HepG2 (cell line): ENCODE results near the gene VAMP4. TPM values are rescaled to one million over a fixed set of nuclear protein-coding genes. Genes with fewer than 3 reads are reported as not detected.

ENCODE experiments used
- ATAC-seq: fragments of 200-7000 bp; cut with Tn5 transposase; 3 replicates; pipeline ENCODE4 v1.9.1; 2020; ENCODE audit warnings: mild to moderate bottlenecking, moderate library complexity
- BruUV-seq: library from RNA; stranded (reverse); fragments of 400-500 nt; replicated peaks from 2 replicates; lab custom pipeline; 2021; lab: Mats Ljungman, UMichigan
- CTCF ChIA-PET: fragments of 300-600 bp; formaldehyde crosslinking; extraction: SDS; loops from one replicate; lab custom pipeline; 2021; ENCODE audit warnings: low total read pairs, inconsistent platforms, low intra/inter-chr PET ratio; lab: Yijun Ruan, JAX
- POLR2A ChIA-PET: fragments of 350-600 bp; sonication (Branson Sonifier 250); formaldehyde crosslinking; loops from one replicate; lab custom pipeline; 2020; ENCODE audit warnings: antibody characterized with exemption, inconsistent platforms; lab: Yijun Ruan, JAX
- DNase-seq: peaks from one replicate; pipeline ENCODE4 v3.0.0-alpha.2; 2015; ENCODE audit warnings: low spot score
- FAIRE-seq: peaks from 3 replicates; lab custom pipeline; 2011; peaks lifted over from hg19 to GRCh38; lab: Jason Lieb, UNC
- H2AFZ ChIP-seq: one replicate; pipeline ENCODE4 v1.6.1; 2011; ENCODE audit warnings: low read length, inconsistent platforms
- H3K27ac ChIP-seq: fragments of 300-600 bp; 3 replicates; pipeline ENCODE4 v1.8.0; 2011; ENCODE audit warnings: mixed run types, mild to moderate bottlenecking, mixed read lengths, low read length, inconsistent platforms; ENCODE audit not compliant: insufficient read depth; ENCODE audit errors: extremely low read length
- H3K27me3 ChIP-seq, 2 experiments: fragments of 200-600 bp in 1 of 2; 2 replicates in 1 of 2; 3 replicates in 1 of 2; pipeline versions ENCODE4 v1.6.0 to v1.8.0; 2011; ENCODE audit warnings: low read length in 2 of 2, mild to moderate bottlenecking in 2 of 2, moderate library complexity in 2 of 2, inconsistent platforms in 1 of 2; ENCODE audit not compliant: insufficient read depth in 2 of 2, control insufficient read depth in 1 of 2
- H3K36me3 ChIP-seq, 2 experiments: fragments of 200-600 bp in 1 of 2; replicated peaks in 1 of 2; 2 replicates in 1 of 2; 3 replicates in 1 of 2; pipeline versions ENCODE4 v1.5.1 to v1.8.0; 2011; ENCODE audit warnings: low read length in 2 of 2, inconsistent platforms in 1 of 2; ENCODE audit not compliant: insufficient read depth in 2 of 2, control insufficient read depth in 1 of 2
- H3K4me1 ChIP-seq: 2 replicates; pipeline ENCODE4 v1.5.1; 2012; ENCODE audit warnings: low read length, inconsistent platforms; ENCODE audit not compliant: insufficient read depth
- H3K4me2 ChIP-seq: 2 replicates; pipeline ENCODE4 v1.6.0; 2011; ENCODE audit warnings: low read depth, low read length, inconsistent platforms
- H3K4me3 ChIP-seq, 3 experiments: fragments of 200-600 bp in 1 of 3; sonication (generic), shearing (Covaris generic) in 1 of 3; replicated peaks in 1 of 3; 2 replicates each; pipeline ENCODE4 v1.5.1; 2011 to 2016; ENCODE audit warnings: low read length in 3 of 3, inconsistent platforms in 2 of 3, low read depth in 2 of 3, mild to moderate bottlenecking in 2 of 3, control low read depth in 1 of 3, mixed read lengths in 1 of 3; ENCODE audit not compliant: insufficient read depth in 1 of 3
- H3K79me2 ChIP-seq: one replicate; pipeline ENCODE4 v1.6.1; 2011; ENCODE audit warnings: low read length, inconsistent platforms; ENCODE audit not compliant: insufficient read depth
- H3K9ac ChIP-seq: 2 replicates; pipeline ENCODE4 v1.6.0; 2011; ENCODE audit warnings: mild to moderate bottlenecking, low read depth, low read length, inconsistent platforms; ENCODE audit not compliant: insufficient read depth
- H3K9me3 ChIP-seq: 2 replicates; pipeline ENCODE4 v1.5.1; 2012; ENCODE audit warnings: mild to moderate bottlenecking, low read length
- H4K20me1 ChIP-seq: 2 replicates; pipeline ENCODE4 v1.6.0; 2011; ENCODE audit warnings: inconsistent platforms, mild to moderate bottlenecking, low read length, moderate library complexity; ENCODE audit not compliant: insufficient read depth
- ASH2L ChIP-seq: fragments of 300-600, 200-600 bp; sonication (generic); IDR thresholded peaks from 2 replicates; pipeline ENCODE4 v1.7.0; 2017; ENCODE audit warnings: low read depth, mild to moderate bottlenecking, moderate library complexity, mixed read lengths, low read length; ENCODE audit not compliant: insufficient read length
- BRD4 ChIP-seq: sonication (generic); formaldehyde crosslinking; IDR thresholded peaks from 2 replicates; pipeline ENCODE4 v1.4.0; 2020; ENCODE audit warnings: missing genetic modification reagents
- CHCHD3 ChIP-seq: sonication (generic); formaldehyde crosslinking; IDR thresholded peaks from 2 replicates; pipeline ENCODE4 v1.8.0; 2022; ENCODE audit warnings: mild to moderate bottlenecking, missing genetic modification reagents, moderate library complexity
- GTF3A ChIP-seq: sonication (generic); formaldehyde crosslinking; conservative IDR thresholded peaks from 2 replicates; pipeline ENCODE4 v1.4.0; 2020; ENCODE audit warnings: mild to moderate bottlenecking, missing genetic modification reagents
- HES4 ChIP-seq: sonication (generic); formaldehyde crosslinking; IDR thresholded peaks from 2 replicates; pipeline ENCODE4 v1.9.0; 2021; ENCODE audit warnings: mild to moderate bottlenecking, missing genetic modification reagents, borderline replicate concordance
- HNF1A ChIP-seq, 2 experiments: sonication (generic) in 1 of 2; formaldehyde crosslinking in 1 of 2; IDR thresholded peaks; 2 replicates each; pipeline versions ENCODE4 v1.4.0 to v1.6.1; 2016 to 2020; ENCODE audit warnings: borderline replicate concordance in 1 of 2, low read depth in 1 of 2, mild to moderate bottlenecking in 1 of 2, missing genetic modification reagents in 1 of 2
- MXI1 ChIP-seq: IDR thresholded peaks from 3 replicates; pipeline ENCODE4 v1.6.1; 2012; ENCODE audit warnings: low read depth, low read length, inconsistent platforms, borderline replicate concordance
- PITX1 ChIP-seq: sonication (generic); formaldehyde crosslinking; IDR thresholded peaks from 2 replicates; pipeline ENCODE4 v1.5.1; 2020; ENCODE audit warnings: mild to moderate bottlenecking, missing genetic modification reagents
- SAP130 ChIP-seq: IDR thresholded peaks from 2 replicates; pipeline ENCODE4 v1.6.1; 2016; ENCODE audit warnings: low read depth
- ZNF160 ChIP-seq: sonication (generic); formaldehyde crosslinking; IDR thresholded peaks from 2 replicates; pipeline ENCODE4 v1.8.0; 2022; ENCODE audit warnings: mild to moderate bottlenecking, inconsistent platforms, missing genetic modification reagents
- ZNF367 ChIP-seq: sonication (generic); formaldehyde crosslinking; IDR thresholded peaks from 2 replicates; pipeline ENCODE4 v1.4.0; 2020; ENCODE audit warnings: missing genetic modification reagents, borderline replicate concordance
- ZNF589 ChIP-seq: sonication (generic); formaldehyde crosslinking; conservative IDR thresholded peaks from 2 replicates; pipeline ENCODE4 v1.8.0; 2022; ENCODE audit warnings: mild to moderate bottlenecking, moderate library complexity, missing genetic modification reagents
- WGBS: methylation state at CpG from one replicate; pipeline ENCODE4 v1.1.6; 2017; ENCODE audit warnings: low lambda C conversion rate; 5-methylcytosine and 5-hydroxymethylcytosine counted together
- in situ Hi-C: cut with HindIII; loops from 2 replicates; pipeline ENCODE4 v1.10.0; 2017; ENCODE audit warnings: low pct_unique_long_range_greater_than_20kb; ENCODE audit not compliant: extremely low pct_ligation_motif_present
- intact Hi-C: fragments of 100-400 bp; cut with micrococcal nuclease; formaldehyde crosslinking; loops from one replicate; pipeline ENCODE4 v1.10.0; 2022; ENCODE audit not compliant: unreplicated experiment
- polyA plus RNA-seq, 8 experiments: library from polyadenylated mRNA; depleted of rRNA in 3 of 8; stranded (reverse) in 7 of 8; unstranded in 1 of 8; fragments of >200 nt; fragmentation: Illumina TruSeq in 4 of 8; extraction: Trizol in 4 of 8; gene quantifications; 2 replicates each; pipeline versions ENCODE4 v1.2.1 to v1.2.3, GENCODE V29; 2011 to 2016; ENCODE audit warnings: low read depth in 4 of 8, missing spikeins in 1 of 8, mixed read lengths in 1 of 8; ENCODE audit not compliant: insufficient read depth in 1 of 8
- total RNA-seq, 5 experiments: library from RNA; depleted of rRNA; stranded (reverse); fragments of >200 nt; fragmentation: Illumina TruSeq; extraction: Trizol; gene quantifications; 2 replicates each; pipeline ENCODE4 v1.2.3, GENCODE V29; 2016; ENCODE audit warnings: low read depth in 1 of 5

The VAMP4 gene
- total and polyA plus RNA-seq, 2 of the 13 experiments (the other 11 are each of a cell fraction or from before 2014, with no cell fraction given): 1.4 to 2.0 TPM

GRCh38 chr1:171790318-171790717 lies 48.5 kb upstream of the VAMP4 start:
- 100% methylated on average over 6 of the region's 6 CpGs for WGBS
- no peak for TF ChIP-seq GTF3A (CRISPR knock-in tag)
- no peak for TF ChIP-seq SAP130 (CRISPR knock-in tag)
- no peak for TF ChIP-seq ZNF160
- TF ChIP-seq MXI1: no peak
- TF ChIP-seq PITX1: no peak
- no peak for TF ChIP-seq ASH2L
- no peak for TF ChIP-seq HES4 (CRISPR knock-in tag)
- TF ChIP-seq CHCHD3 (CRISPR knock-in tag): no peak
- TF ChIP-seq BRD4 (CRISPR knock-in tag): no peak
- no peak for TF ChIP-seq ZNF589 (CRISPR knock-in tag)
- no peak for TF ChIP-seq ZNF367 (CRISPR knock-in tag)
- TF ChIP-seq HNF1A (IDR thresholded peaks at IDR 0.05; ENCODE audit: low read depth): no peak
- no peak for TF ChIP-seq HNF1A (CRISPR knock-in tag; IDR thresholded peaks at IDR 0.05; ENCODE audit: borderline replicate concordance)
- Histone ChIP-seq H3K79me2 (peaks cover under 1% of the 10 kb centered on the region), H3K9ac (no peak overlapping the region), H3K4me1 (no peaks in the 10 kb centered on the region), H3K36me3 (peaks cover 28 to 92% of the 10 kb centered on the region in 2 experiments), H3K4me3 (no peak overlapping the region), H3K9me3 (no peaks in the 10 kb centered on the region), H3K4me2 (no peak overlapping the region), H3K27me3 (no peaks in the 10 kb centered on the region), H4K20me1 (no peaks in the 10 kb centered on the region), H3K27ac (no peak overlapping the region), H2AFZ (no peak overlapping the region)
- CTCF ChIA-PET: no interaction called here
- POLR2A ChIA-PET: no interaction called here
- intact Hi-C loops: no loop called here
- ATAC-seq (no peak), DNase-seq (no peak), FAIRE-seq (no peak)
- in situ Hi-C loops: no loop called here
- BruUV-seq: no TSS peak
